Fibroblast of villous mesenchyme (primary cell): ENCODE data around the gene ASS1. TPM values are rescaled to one million over a fixed set of nuclear protein-coding genes. Genes with fewer than 3 reads are reported as not detected.

Source experiments
- DNase-seq: peaks from one replicate; pipeline ENCODE4 v3.0.0-alpha.2; 2010; ENCODE audit warnings: low read depth
- H3K4me3 ChIP-seq: 2 replicates; pipeline ENCODE4 v1.5.1; 2011; ENCODE audit warnings: low read depth, mild to moderate bottlenecking, low read length
- CTCF ChIP-seq: IDR thresholded peaks from 2 replicates; pipeline ENCODE4 v1.5.1; 2012; ENCODE audit warnings: low read depth, mild to moderate bottlenecking, low read length; ENCODE audit not compliant: insufficient read depth
- total RNA-seq: library from RNA; depleted of rRNA; stranded (reverse); fragments of >200 nt; gene quantifications from 2 replicates; pipeline ENCODE4 v1.2.3, GENCODE V29; 2012

ASS1 gene
- total RNA-seq, 1 donor: 230 TPM

GRCh38 chr9:130501639-130502038 lies 56.9 kb downstream of the ASS1 start:
- no peak for TF ChIP-seq CTCF
- DNase-seq: no peak

GRCh38 chr9:130508218-130508617 lies 63.5 kb downstream of the ASS1 start:
- no peak overlapping the region for H3K4me3 ChIP-seq
- DNase-seq: no peak
- TF ChIP-seq CTCF: no peak

More at GRCh38 chr9:130501639-130502038, 56.9 kb downstream of the ASS1 start:
- no peak overlapping the region for H3K4me3 ChIP-seq

GRCh38 chr9:130512199-130512598 lies 67.4 kb downstream of the ASS1 start:
- no peak overlapping the region for H3K4me3 ChIP-seq
- no peak for DNase-seq

GRCh38 chr9:130513078-130513477 lies 68.3 kb downstream of the ASS1 start:
- no peak overlapping the region for H3K4me3 ChIP-seq
- no peak for DNase-seq
- no peak for TF ChIP-seq CTCF

More at GRCh38 chr9:130512199-130512598, 67.4 kb downstream of the ASS1 start:
- no peak for TF ChIP-seq CTCF

GRCh38 chr9:130518233-130518632 lies 73.5 kb downstream of the ASS1 start:
- no peak for TF ChIP-seq CTCF
- H3K4me3 ChIP-seq: no peak overlapping the region
- no peak for DNase-seq

- H3K4me3 ChIP-seq: no peak overlapping the region
- no peak for TF ChIP-seq CTCF
- no peak for DNase-seq
These were observed 74.4 kb downstream of the ASS1 start for GRCh38 chr9:130518943-130519799.
